Measurements from ENCODE around the gene INTS15. TPM values are rescaled to one million over a fixed set of nuclear protein-coding genes. Genes with fewer than 3 reads are reported as not detected.
A peak's percentile ranks its signal among the peaks of the same experiment; 100 is the strongest.

The INTS15 gene
- total RNA-seq, 4 donors from 2014 or later, result 34.0 to 95.7 (median 53.0) TPM

DNA sequence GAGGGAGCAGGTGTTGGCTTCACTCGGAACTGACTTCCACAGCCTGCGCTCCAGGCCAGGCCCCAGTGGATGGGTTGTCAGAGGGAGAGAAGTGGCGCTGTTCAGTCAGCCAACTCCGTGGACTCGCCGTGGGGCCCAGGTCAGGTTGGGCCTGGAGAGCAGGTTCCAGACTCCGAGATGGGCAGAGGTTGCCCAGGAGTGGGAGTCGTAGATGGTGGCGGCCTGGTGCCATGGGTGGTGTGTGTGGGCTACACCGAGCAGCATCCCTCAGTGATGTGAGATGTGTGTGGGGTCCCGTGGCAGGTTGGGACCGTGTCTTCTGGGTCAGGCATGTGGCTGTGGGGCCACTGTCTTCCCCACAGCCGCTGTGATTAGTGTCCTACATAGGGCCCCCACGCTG lies 57.7 kb downstream of the INTS15 start:
- no peaks in the 10 kb centered on the region for H3K27me3 ChIP-seq
- TF ChIP-seq CTCF (IDR thresholded peaks at IDR 0.05), result no peak
- no peak for TF ChIP-seq POLR2A (IDR thresholded peaks at IDR 0.05)
- H3K4me3 ChIP-seq, result no peak overlapping the region
- peaks cover 0 to 89% (median 0%) of the 10 kb centered on the region in 3 donors for H3K36me3 ChIP-seq
- no peak overlapping the region for H3K27ac ChIP-seq
- no peaks in the 10 kb centered on the region for H3K4me1 ChIP-seq
- no peak for DNase-seq
- H3K9me3 ChIP-seq, result peaks cover 0 to 3% (median 0%) of the 10 kb centered on the region in 4 donors

GRCh38 chr7:6648066-6648814 lies 58.4 kb downstream of the INTS15 start:
- Histone ChIP-seq H3K27ac (no peak overlapping the region), H3K36me3 (peaks cover 0 to 88% (median 0%) of the 10 kb centered on the region in 3 donors), H3K4me1 (no peaks in the 10 kb centered on the region), H3K27me3 (no peaks in the 10 kb centered on the region), H3K9me3 (peaks cover 0 to 3% (median 0%) of the 10 kb centered on the region in 4 donors), H3K4me3 (no peak overlapping the region)
- DNase-seq, result no peak
- TF ChIP-seq POLR2A (IDR thresholded peaks at IDR 0.05), result no peak
- TF ChIP-seq CTCF (IDR thresholded peaks at IDR 0.05), result no peak

DNA sequence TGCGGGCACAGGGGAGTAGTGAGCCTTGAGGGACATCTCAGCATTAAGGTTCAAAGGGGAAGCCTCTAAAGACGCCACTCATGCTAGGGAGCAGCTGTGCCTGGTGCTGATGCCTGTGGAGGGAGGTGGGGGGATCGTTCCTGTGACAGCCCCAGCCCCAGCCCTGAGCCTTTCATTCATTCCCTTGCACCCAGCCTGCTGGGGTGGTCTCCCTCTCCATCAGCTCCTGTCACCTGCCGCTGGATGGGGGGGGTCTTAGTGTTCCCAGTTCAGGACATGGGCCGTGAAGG lies 58.9 kb downstream of the INTS15 start:
- Histone ChIP-seq H3K36me3 (peaks cover 0 to 84% (median 0%) of the 10 kb centered on the region in 3 donors), H3K27me3 (no peaks in the 10 kb centered on the region), H3K4me1 (no peaks in the 10 kb centered on the region), H3K27ac (no peak overlapping the region), H3K4me3 (no peak overlapping the region), H3K9me3 (peaks cover 0 to 3% (median 0%) of the 10 kb centered on the region in 4 donors)
- no peak for TF ChIP-seq CTCF (IDR thresholded peaks at IDR 0.05)
- no peak for TF ChIP-seq POLR2A (IDR thresholded peaks at IDR 0.05)
- no peak for DNase-seq

- DNase-seq, result no peak
- peaks cover 0 to 84% (median 0%) of the 10 kb centered on the region in 3 donors for H3K36me3 ChIP-seq
- H3K9me3 ChIP-seq, result peaks cover 0 to 3% (median 0%) of the 10 kb centered on the region in 4 donors
- H3K4me1 ChIP-seq, result no peaks in the 10 kb centered on the region
- H3K4me3 ChIP-seq, result no peak overlapping the region
- H3K27me3 ChIP-seq, result no peaks in the 10 kb centered on the region
- no peak overlapping the region for H3K27ac ChIP-seq
- TF ChIP-seq POLR2A (IDR thresholded peaks at IDR 0.05) (no peak), CTCF (IDR thresholded peaks at IDR 0.05) (no peak)
These were observed 59.6 kb downstream of the INTS15 start for GRCh38 chr7:6649241-6649961.

DNA sequence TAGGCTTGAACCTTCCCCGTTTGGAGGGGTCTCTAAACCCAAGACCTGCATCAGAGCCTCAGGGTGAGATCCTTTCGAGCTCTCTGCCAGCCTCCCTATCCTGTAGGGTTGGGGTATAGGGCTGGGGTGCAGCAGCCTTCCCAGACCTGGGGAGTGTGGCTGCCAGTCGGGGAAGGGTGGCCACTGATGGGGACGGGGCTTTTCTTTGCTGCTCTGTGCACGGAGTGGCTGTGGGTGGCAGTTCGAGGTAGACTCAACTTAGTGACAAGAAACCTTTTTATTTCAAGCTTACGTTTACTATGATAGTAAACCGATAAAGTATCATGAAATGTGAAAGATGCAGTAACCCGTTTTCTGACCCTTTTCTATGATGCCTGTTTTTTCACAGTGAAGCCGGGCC lies 60.3 kb downstream of the INTS15 start:
- Histone ChIP-seq H3K4me1 (no peaks in the 10 kb centered on the region), H3K36me3 (peaks cover 0 to 84% (median 0%) of the 10 kb centered on the region in 3 donors), H3K27ac (no peak overlapping the region), H3K9me3 (peaks cover 0 to 3% (median 0%) of the 10 kb centered on the region in 4 donors), H3K27me3 (no peaks in the 10 kb centered on the region), H3K4me3 (no peak overlapping the region)
- DNase-seq, result peak in 1 of 3 donors; percentile 3
- TF ChIP-seq POLR2A (IDR thresholded peaks at IDR 0.05) (no peak), CTCF (IDR thresholded peaks at IDR 0.05) (no peak)
